GM12878 (cell line): Measurements from ENCODE around the gene CPHXL2. TPM values are rescaled to one million over a fixed set of nuclear protein-coding genes. Genes with fewer than 3 reads are reported as not detected.

Experiments used
- ATAC-seq: fragments of 200-7000 bp; cut with Tn5 transposase; 3 replicates; pipeline ENCODE4 v1.9.1; 2020; ENCODE audit warnings: mild to moderate bottlenecking, moderate library complexity
- BruUV-seq: library from RNA; stranded (reverse); fragments of 400-500 nt; replicated peaks from 2 replicates; lab custom pipeline; 2021; lab: Mats Ljungman, UMichigan
- CTCF ChIA-PET: fragments of 300-600 bp; sonication (Branson Sonifier 250); formaldehyde crosslinking; extraction: SDS; loops from one replicate; lab custom pipeline; 2021; ENCODE audit warnings: inconsistent platforms; lab: Yijun Ruan, JAX
- POLR2A ChIA-PET: fragments of 350-600 bp; formaldehyde crosslinking; extraction: SDS; loops from one replicate; lab custom pipeline; 2021; ENCODE audit warnings: inconsistent platforms; lab: Charles Lee
- RAD21 ChIA-PET: fragments of 300-600 bp; sonication (Branson Sonifier 250); formaldehyde crosslinking; loops from one replicate; lab custom pipeline; 2023; ENCODE audit warnings: antibody characterized with exemption; ENCODE audit not compliant: unreplicated experiment; lab: Charles Lee
- SMC1A ChIA-PET: fragments of 300-600 bp; sonication (Branson Sonifier 250); formaldehyde crosslinking; loops from one replicate; lab custom pipeline; 2023; ENCODE audit not compliant: unreplicated experiment, uncharacterized antibody; lab: Charles Lee
- DNase-seq: peaks from one replicate; pipeline ENCODE4 v3.0.0-alpha.2; 2011; ENCODE audit warnings: low read depth, low spot score
- FAIRE-seq: peaks from 3 replicates; lab custom pipeline; 2011; peaks lifted over from hg19 to GRCh38; lab: Jason Lieb, UNC
- H2AFZ ChIP-seq: 2 replicates; pipeline ENCODE4 v1.6.0; 2011; ENCODE audit warnings: low read depth, low read length, control low read depth; ENCODE audit not compliant: control insufficient read depth
- H3K27ac ChIP-seq: 2 replicates; pipeline ENCODE4 v1.5.1; 2011; ENCODE audit warnings: control low read depth; ENCODE audit not compliant: control insufficient read depth, insufficient read depth
- H3K27me3 ChIP-seq, 2 experiments: replicated peaks in 1 of 2; 2 replicates each; pipeline versions ENCODE4 v1.6.0 to v1.6.1; 2011; ENCODE audit warnings: low read length in 1 of 2; ENCODE audit not compliant: control insufficient read depth in 2 of 2, insufficient read depth in 2 of 2
- H3K36me3 ChIP-seq, 2 experiments: 2 replicates each; pipeline ENCODE4 v1.5.1; 2011; ENCODE audit warnings: low read length in 1 of 2; ENCODE audit not compliant: control insufficient read depth in 2 of 2, insufficient read depth in 2 of 2
- H3K4me1 ChIP-seq: 2 replicates; pipeline ENCODE4 v1.6.1; 2011; ENCODE audit warnings: mild to moderate bottlenecking, low read length, moderate library complexity, mixed read lengths; ENCODE audit not compliant: control insufficient read depth, insufficient read depth
- H3K4me2 ChIP-seq: 2 replicates; pipeline ENCODE4 v1.6.0; 2011; ENCODE audit warnings: control low read depth; ENCODE audit not compliant: control insufficient read depth, insufficient read depth
- H3K4me3 ChIP-seq: fragments of 200-600 bp; sonication (generic); 2 replicates; pipeline ENCODE4 v1.5.1; 2016
- H3K79me2 ChIP-seq: 2 replicates; pipeline ENCODE4 v1.6.0; 2011; ENCODE audit warnings: low read length; ENCODE audit not compliant: control insufficient read depth, insufficient read depth
- H3K9ac ChIP-seq: 2 replicates; pipeline ENCODE4 v1.8.0; 2011; ENCODE audit warnings: low read length, control low read depth, mixed read lengths; ENCODE audit not compliant: control insufficient read depth, insufficient read depth
- H3K9me3 ChIP-seq: replicated peaks from 3 replicates; pipeline ENCODE4 v1.5.1; 2011; ENCODE audit warnings: mild to moderate bottlenecking, low read length; ENCODE audit not compliant: control insufficient read depth, insufficient read depth
- H4K20me1 ChIP-seq: 2 replicates; pipeline ENCODE4 v1.6.0; 2011; ENCODE audit not compliant: control insufficient read depth, insufficient read depth
- ATF3 ChIP-seq: IDR thresholded peaks from 2 replicates; pipeline ENCODE4 v1.6.1; 2011; ENCODE audit warnings: low read depth, mild to moderate bottlenecking, low read length, moderate library complexity, borderline replicate concordance; ENCODE audit errors: extremely low read depth
- CBFB ChIP-seq: IDR thresholded peaks from 2 replicates; pipeline ENCODE4 v1.6.1; 2016; ENCODE audit warnings: antibody characterized with exemption, low read depth
- CTCF ChIP-seq, 3 experiments: IDR thresholded peaks in 2 of 3; conservative IDR thresholded peaks in 1 of 3; 2 replicates each; pipeline ENCODE4 v1.5.1; 2011; ENCODE audit warnings: low read depth in 3 of 3, low read length in 3 of 3, mild to moderate bottlenecking in 3 of 3, control low read depth in 2 of 3, moderate library complexity in 2 of 3, inconsistent platforms in 1 of 3, mixed read lengths in 1 of 3; ENCODE audit not compliant: control insufficient read depth in 2 of 3, insufficient read depth in 1 of 3; ENCODE audit errors: extremely low read depth in 1 of 3
- FOXK2 ChIP-seq: fragments of 450-650 bp; IDR thresholded peaks from 2 replicates; pipeline ENCODE4 v1.6.1; 2017; ENCODE audit warnings: mild to moderate bottlenecking, moderate library complexity
- GABPA ChIP-seq: IDR thresholded peaks from 2 replicates; pipeline ENCODE4 v1.6.1; 2014; ENCODE audit warnings: antibody characterized with exemption, low read depth, mild to moderate bottlenecking, inconsistent platforms
- IKZF1 ChIP-seq: fragments of 450-650 bp; conservative IDR thresholded peaks from 2 replicates; pipeline ENCODE4 v1.6.1; 2017; ENCODE audit warnings: antibody characterized with exemption, mild to moderate bottlenecking
- IRF3 ChIP-seq: fragments of 450-650 bp; IDR thresholded peaks from 2 replicates; pipeline ENCODE4 v1.6.1; 2014; ENCODE audit warnings: mild to moderate bottlenecking
- IRF5 ChIP-seq: fragments of 450-650 bp; IDR thresholded peaks from 2 replicates; pipeline ENCODE4 v1.6.1; 2017; ENCODE audit warnings: borderline replicate concordance
- LARP7 ChIP-seq: fragments of 450-650 bp; IDR thresholded peaks from 2 replicates; pipeline ENCODE4 v1.6.1; 2017; ENCODE audit warnings: mild to moderate bottlenecking
- NFXL1 ChIP-seq: fragments of 450-650 bp; IDR thresholded peaks from 2 replicates; pipeline ENCODE4 v1.6.1; 2017; ENCODE audit warnings: antibody characterized with exemption, mild to moderate bottlenecking, borderline replicate concordance
- NFYB ChIP-seq: IDR thresholded peaks from 2 replicates; pipeline ENCODE4 v1.6.1; 2011; ENCODE audit warnings: low read depth, mild to moderate bottlenecking, low read length, improper control_type of control experiment, moderate library complexity; ENCODE audit not compliant: insufficient read depth
- NKRF ChIP-seq: fragments of 450-650 bp; conservative IDR thresholded peaks from 2 replicates; pipeline ENCODE4 v1.6.1; 2017; ENCODE audit warnings: mild to moderate bottlenecking, moderate library complexity
- NR2C1 ChIP-seq: fragments of 450-650 bp; IDR thresholded peaks from 2 replicates; pipeline ENCODE4 v1.6.1; 2017; ENCODE audit warnings: antibody characterized with exemption, mild to moderate bottlenecking, moderate library complexity
- NRF1 ChIP-seq: conservative IDR thresholded peaks from 2 replicates; pipeline ENCODE4 v1.6.1; 2011; ENCODE audit warnings: mild to moderate bottlenecking, low read depth, low read length, improper control_type of control experiment
- PAX8 ChIP-seq: fragments of 450-650 bp; IDR thresholded peaks from 2 replicates; pipeline ENCODE4 v1.6.1; 2017; ENCODE audit warnings: mild to moderate bottlenecking, moderate library complexity
- RFX5 ChIP-seq: IDR thresholded peaks from 2 replicates; pipeline ENCODE4 v1.6.1; 2011; ENCODE audit warnings: low read depth, low read length, improper control_type of control experiment
- SMARCA5 ChIP-seq: fragments of 450-650 bp; IDR thresholded peaks from 2 replicates; pipeline ENCODE4 v1.6.1; 2017; ENCODE audit warnings: mild to moderate bottlenecking
- WGBS: methylation state at CpG from one replicate; pipeline ENCODE4 v1.1.6; 2016; ENCODE audit warnings: low lambda C conversion rate; ENCODE audit not compliant: insufficient replicate concordance, insufficient coverage; ENCODE audit errors: missing lambda C conversion rate; 5-methylcytosine and 5-hydroxymethylcytosine counted together
- in situ Hi-C: fragments of 300-500 bp; cut with MboI; formaldehyde crosslinking; loops from 9 replicates; pipeline ENCODE4 v1.14.3; 2018; ENCODE audit warnings: mixed read lengths
- intact Hi-C: fragments of 100-400 bp; cut with micrococcal nuclease; formaldehyde crosslinking; loops from one replicate; pipeline ENCODE4 v1.14.2; 2022; ENCODE audit not compliant: unreplicated experiment
- polyA plus RNA-seq, 11 experiments: library from polyadenylated mRNA; depleted of rRNA in 4 of 11; unstranded in 6 of 11; stranded (reverse) in 5 of 11; fragments of >200 nt; fragmentation: Nextera tagmentation in 4 of 11; fragmentation: Illumina TruSeq in 1 of 11; extraction: Ambion mirVana in 4 of 11; extraction: Trizol in 1 of 11; gene quantifications; 1 replicate in 1 of 11; 2 replicates in 10 of 11; pipeline versions ENCODE4 v1.2.1 to v1.2.3, GENCODE V29; 2011 to 2016; ENCODE audit warnings: inconsistent platforms in 2 of 11, missing spikeins in 2 of 11, low read depth in 1 of 11
- total RNA-seq, 4 experiments: library from RNA; depleted of rRNA in 3 of 4; stranded (reverse); fragments of >200 nt in 3 of 4; fragmentation: Illumina TruSeq in 1 of 4; extraction: Trizol in 1 of 4; gene quantifications; 2 replicates each; pipeline versions ENCODE4 v1.2.1 to v1.2.3, GENCODE V29; 2013 to 2021
- TF ChIP-seq, protein P1 (sequence below): IDR thresholded peaks from 2 replicates; pipeline ENCODE4 v1.6.1; 2012; ENCODE audit warnings: low read depth, low read length, improper control_type of control experiment

Gene CPHXL2
- total and polyA plus RNA-seq, 10 of the 15 experiments (the other 5 are each of a cell fraction or from before 2014, with no cell fraction given): not detected

DNA sequence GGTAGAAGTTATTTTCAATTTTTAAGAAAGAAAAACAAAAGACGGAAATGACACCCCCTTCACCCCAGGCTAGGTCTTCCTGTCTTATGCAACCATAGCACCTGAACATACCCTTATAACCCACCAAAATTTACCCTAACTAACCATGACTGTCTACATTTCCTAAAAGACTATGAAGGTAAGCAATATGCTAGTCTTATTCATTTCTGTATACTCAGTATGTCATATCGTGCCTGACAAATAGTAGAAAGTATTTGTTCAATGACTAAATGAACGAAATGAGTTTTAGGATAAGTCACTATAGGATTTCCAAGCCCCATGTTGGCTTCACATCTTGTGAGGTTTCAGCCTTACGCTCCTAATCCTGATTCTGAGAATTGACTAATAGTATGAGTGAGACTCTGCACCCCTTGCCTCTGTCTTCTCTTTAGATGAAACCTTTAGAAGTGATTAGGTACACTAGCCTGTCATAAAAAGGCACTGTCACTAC, 60.2 kb downstream of the CPHXL2 start:
- H3K9ac ChIP-seq: no peak overlapping the region
- H3K36me3 ChIP-seq: peaks cover 6 to 28% of the 10 kb centered on the region in 2 experiments
- no peak for FAIRE-seq
- peak; percentile 25; the same call in 2 of the 3 replicates for ATAC-seq
- H3K4me3 ChIP-seq: no peak overlapping the region
- no peaks in the 10 kb centered on the region for H3K27me3 ChIP-seq
- no TSS peak for BruUV-seq
- intact Hi-C loops (no loop called here), in situ Hi-C loops (no loop called here)
- ChIA-PET POLR2A (no interaction called here), RAD21 (no interaction called here), CTCF (interaction anchor here (1.0 to 9.5 kb wide), 3 partner anchors 42 to 152 kb away, joined by 4 to 153 read pairs (median 7); partner anchors contain the start of gene TMEM170A), SMC1A (interaction anchor here (1.7 kb wide), 1 partner anchor 10 kb away, joined by 6 read pairs; no protein-coding TSS in a partner anchor)
- peaks cover 30% of the 10 kb centered on the region for H3K4me1 ChIP-seq
- DNase-seq: no peak
- H4K20me1 ChIP-seq: no peaks in the 10 kb centered on the region
- WGBS: 13% methylated on average over 4 of the region's 4 CpGs
- peak overlapping the region; percentile 68 for H3K27ac ChIP-seq
- H2AFZ ChIP-seq: no peak overlapping the region; the same call in 1 of the 2 replicates
- peaks cover 8% of the 10 kb centered on the region for H3K79me2 ChIP-seq
- H3K4me2 ChIP-seq: no peak overlapping the region
- H3K9me3 ChIP-seq: no peaks in the 10 kb centered on the region
- TF ChIP-seq PAX8: no peak
- TF ChIP-seq NFXL1: no peak
- no peak for TF ChIP-seq RFX5
- no peak for TF ChIP-seq NRF1
- no peak for TF ChIP-seq FOXK2
- TF ChIP-seq ATF3: no peak
- TF ChIP-seq IKZF1: no peak
- TF ChIP-seq, protein P1, sequence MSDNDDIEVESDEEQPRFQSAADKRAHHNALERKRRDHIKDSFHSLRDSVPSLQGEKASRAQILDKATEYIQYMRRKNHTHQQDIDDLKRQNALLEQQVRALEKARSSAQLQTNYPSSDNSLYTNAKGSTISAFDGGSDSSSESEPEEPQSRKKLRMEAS: no peak
- no peak for TF ChIP-seq CTCF (IDR thresholded peaks at IDR 0.05 in 2 of 3, conservative IDR thresholded peaks at IDR 0.05 in 1 of 3; ENCODE audit: control insufficient read depth in 2 of 3, extremely low read depth in 1 of 3, insufficient read depth in 1 of 3, low read depth in 3 of 3, low read length in 3 of 3)
- TF ChIP-seq SMARCA5: no peak
- 0 out of 2 replicates have a peak, but pooled peaks have one; percentile 54 for TF ChIP-seq GABPA
- 0 out of 2 replicates have a peak, but pooled peaks have one; percentile 16 for TF ChIP-seq CBFB
- TF ChIP-seq NR2C1: no peak
- no peak for TF ChIP-seq NKRF
- TF ChIP-seq LARP7: no peak
- no peak for TF ChIP-seq IRF3
- no peak for TF ChIP-seq IRF5
- TF ChIP-seq NFYB: no peak
